GM12878 (cell line): Measurements from ENCODE around the gene SLC15A3.

Experiments
- ATF2 ChIP-seq: IDR thresholded peaks from 2 replicates; pipeline ENCODE4 v1.6.1; 2012; ENCODE audit warnings: low read length, inconsistent platforms
- CEBPB ChIP-seq, 2 experiments: fragments of 150-350 bp in 1 of 2; IDR thresholded peaks; 2 replicates each; pipeline ENCODE4 v1.6.1; 2012 to 2014; ENCODE audit warnings: low read depth in 2 of 2, low read length in 2 of 2, borderline replicate concordance in 1 of 2, inconsistent platforms in 1 of 2
- CTCF ChIP-seq, 3 experiments: IDR thresholded peaks in 2 of 3; conservative IDR thresholded peaks in 1 of 3; 2 replicates each; pipeline ENCODE4 v1.5.1; 2011; ENCODE audit warnings: low read depth in 3 of 3, low read length in 3 of 3, mild to moderate bottlenecking in 3 of 3, control low read depth in 2 of 3, moderate library complexity in 2 of 3, inconsistent platforms in 1 of 3, mixed read lengths in 1 of 3; ENCODE audit not compliant: control insufficient read depth in 2 of 3, insufficient read depth in 1 of 3; ENCODE audit errors: extremely low read depth in 1 of 3
- EGR1 ChIP-seq, 2 experiments: IDR thresholded peaks; 1 replicate in 1 of 2; 2 replicates in 1 of 2; pipeline ENCODE4 v1.6.1; 2011 to 2012; ENCODE audit warnings: low read depth in 2 of 2, low read length in 2 of 2, borderline replicate concordance in 1 of 2, mild to moderate bottlenecking in 1 of 2, moderate library complexity in 1 of 2
- FOS ChIP-seq: IDR thresholded peaks from 3 replicates; pipeline ENCODE4 v1.6.1; 2011; ENCODE audit warnings: borderline replicate concordance; ENCODE audit not compliant: insufficient read length; ENCODE audit errors: extremely low read depth
- JUND ChIP-seq: IDR thresholded peaks from 2 replicates; pipeline ENCODE4 v1.6.1; 2012; ENCODE audit warnings: low read depth, mild to moderate bottlenecking, low read length, improper control_type of control experiment, moderate library complexity
- KAT2A ChIP-seq: conservative IDR thresholded peaks from 2 replicates; pipeline ENCODE4 v1.6.1; 2011; ENCODE audit warnings: low read depth, low read length; ENCODE audit not compliant: control insufficient read depth
- POLR2A ChIP-seq: IDR thresholded peaks from 2 replicates; pipeline ENCODE4 v1.6.1; 2011; ENCODE audit warnings: low read depth, mild to moderate bottlenecking, low read length
- RB1 ChIP-seq: fragments of 450-650 bp; formaldehyde crosslinking; IDR thresholded peaks from 2 replicates; pipeline ENCODE4 v1.6.1; 2017; ENCODE audit warnings: mild to moderate bottlenecking, borderline replicate concordance
- SKIL ChIP-seq: fragments of 450-650 bp; IDR thresholded peaks from 2 replicates; pipeline ENCODE4 v1.6.1; 2017; ENCODE audit warnings: mild to moderate bottlenecking, low read depth, inconsistent platforms; ENCODE audit not compliant: poor library complexity, severe bottlenecking
- ZNF274 ChIP-seq: IDR thresholded peaks from one replicate; pipeline ENCODE4 v1.8.0; 2011; ENCODE audit not compliant: insufficient read length, insufficient read depth

GRCh38 chr11:60987577-60988277 lies 35.8 kb upstream of the SLC15A3 start:
- TF ChIP-seq KAT2A (no peak), RB1 (no peak), ATF2 (no peak), ZNF274 (no peak), POLR2A (no peak), EGR1 (IDR thresholded peaks at IDR 0.05; ENCODE audit: borderline replicate concordance in 1 of 2, low read depth in 2 of 2, low read length in 2 of 2) (no peak), CTCF (IDR thresholded peaks at IDR 0.05 in 2 of 3, conservative IDR thresholded peaks at IDR 0.05 in 1 of 3; ENCODE audit: control insufficient read depth in 2 of 3, extremely low read depth in 1 of 3, insufficient read depth in 1 of 3, low read depth in 3 of 3, low read length in 3 of 3) (no peak), SKIL (no peak), FOS (no peak), JUND (no peak), CEBPB (IDR thresholded peaks at IDR 0.05; ENCODE audit: borderline replicate concordance in 1 of 2, low read depth in 2 of 2, low read length in 2 of 2) (no peak)
